Hepatocyte (in vitro differentiated cells): Measurements from ENCODE around the gene TMEM86B. TPM values are rescaled to one million over a fixed set of nuclear protein-coding genes. Genes with fewer than 3 reads are reported as not detected.

Source experiments
- DNase-seq: peaks from one replicate; pipeline ENCODE4 v3.0.0-alpha.2; 2016; ENCODE audit warnings: low spot score
- H2AFZ ChIP-seq: fragments of 200-600 bp; sonication (generic); 2 replicates; pipeline ENCODE4 v1.6.0; 2016; ENCODE audit warnings: antibody characterized with exemption, mild to moderate bottlenecking
- H3K27ac ChIP-seq: fragments of 200-600 bp; sonication (generic); 2 replicates; pipeline ENCODE4 v1.5.1; 2016; ENCODE audit warnings: mild to moderate bottlenecking
- H3K27me3 ChIP-seq: fragments of 200-600 bp; sonication (generic); 2 replicates; pipeline ENCODE4 v1.6.1; 2016
- H3K36me3 ChIP-seq: fragments of 200-600 bp; sonication (generic); replicated peaks from 2 replicates; pipeline ENCODE4 v1.5.1; 2016; ENCODE audit warnings: low read depth; ENCODE audit not compliant: insufficient read depth
- H3K4me1 ChIP-seq: fragments of 200-600 bp; sonication (generic); 2 replicates; pipeline ENCODE4 v1.5.1; 2016; ENCODE audit warnings: mild to moderate bottlenecking, moderate library complexity; ENCODE audit not compliant: insufficient read depth
- H3K4me2 ChIP-seq: fragments of 200-600 bp; sonication (generic); 2 replicates; pipeline ENCODE4 v1.6.0; 2016
- H3K4me3 ChIP-seq: fragments of 200-600 bp; sonication (generic); 2 replicates; pipeline ENCODE4 v1.5.1; 2016; ENCODE audit warnings: mild to moderate bottlenecking
- H3K79me2 ChIP-seq: fragments of 200-600 bp; sonication (generic); 2 replicates; pipeline ENCODE4 v1.6.0; 2017; ENCODE audit warnings: mild to moderate bottlenecking
- H3K9me2 ChIP-seq: fragments of 200-600 bp; sonication (generic); replicated peaks from 2 replicates; pipeline ENCODE4 v1.6.0; 2017; ENCODE audit warnings: mild to moderate bottlenecking; ENCODE audit not compliant: insufficient read depth
- H3K9me3 ChIP-seq: fragments of 200-600 bp; sonication (generic); 2 replicates; pipeline ENCODE4 v1.5.1; 2016; ENCODE audit warnings: low read depth, mild to moderate bottlenecking
- H4K20me1 ChIP-seq: fragments of 200-600 bp; sonication (generic); 2 replicates; pipeline ENCODE4 v1.6.0; 2016; ENCODE audit warnings: mild to moderate bottlenecking; ENCODE audit not compliant: insufficient read depth, poor library complexity, severe bottlenecking
- CTCF ChIP-seq: fragments of 200-600 bp; sonication (generic); IDR thresholded peaks from 2 replicates; pipeline ENCODE4 v1.5.1; 2016; ENCODE audit warnings: antibody characterized with exemption, mild to moderate bottlenecking; ENCODE audit not compliant: poor library complexity
- EZH2 ChIP-seq: fragments of 200-600 bp; sonication (generic); IDR thresholded peaks from 2 replicates; pipeline ENCODE4 v1.6.1; 2016; ENCODE audit warnings: antibody characterized with exemption, mild to moderate bottlenecking, borderline replicate concordance
- EZH2phosphoT487 ChIP-seq: fragments of 200-600 bp; sonication (generic); IDR thresholded peaks from one replicate; pipeline ENCODE4 v1.6.1; 2018; ENCODE audit warnings: antibody characterized with exemption, mild to moderate bottlenecking, low read depth, moderate library complexity; ENCODE audit not compliant: unreplicated experiment, severe bottlenecking
- WGBS: methylation state at CpG from one replicate; pipeline ENCODE4 v1.1.6; 2016; ENCODE audit warnings: low lambda C conversion rate; ENCODE audit errors: missing lambda C conversion rate; 5-methylcytosine and 5-hydroxymethylcytosine counted together
- polyA plus RNA-seq: library from polyadenylated mRNA; unstranded; fragments of >200 nt; fragmentation: Nextera tagmentation; extraction: Ambion mirVana; gene quantifications from 2 replicates; pipeline ENCODE4 v1.2.1, GENCODE V29; 2016
- total RNA-seq: library from RNA; depleted of rRNA; stranded (reverse); fragments of >200 nt; gene quantifications from 2 replicates; pipeline ENCODE4 v1.2.3, GENCODE V29; 2014

Gene TMEM86B
- total and polyA plus RNA-seq, 2 experiments from 2014 or later, result 21.1 to 62.3 TPM

GRCh38 chr19:55213547-55213946 is 15.0 kb downstream of the TMEM86B start:
- no peaks in the 10 kb centered on the region for H4K20me1 ChIP-seq
- H3K36me3 ChIP-seq, result no peaks in the 10 kb centered on the region
- no peaks in the 10 kb centered on the region for H3K9me2 ChIP-seq
- WGBS, result 92% methylated on average over 7 of the region's 7 CpGs
- no peak overlapping the region for H2AFZ ChIP-seq
- H3K4me1 ChIP-seq, result peaks cover 23% of the 10 kb centered on the region
- no peaks in the 10 kb centered on the region for H3K27me3 ChIP-seq
- DNase-seq, result no peak
- no peak overlapping the region for H3K4me3 ChIP-seq
- TF ChIP-seq EZH2 (no peak), EZH2phosphoT487 (no peak), CTCF (no peak)
- no peaks in the 10 kb centered on the region for H3K9me3 ChIP-seq
- H3K79me2 ChIP-seq, result no peaks in the 10 kb centered on the region
- H3K4me2 ChIP-seq, result no peak overlapping the region
- H3K27ac ChIP-seq, result no peak overlapping the region

GRCh38 chr19:55212447-55212846 is 16.1 kb downstream of the TMEM86B start:
- H4K20me1 ChIP-seq, result no peaks in the 10 kb centered on the region
- H3K4me1 ChIP-seq, result peaks cover 23% of the 10 kb centered on the region
- no peak overlapping the region for H3K27ac ChIP-seq
- H3K9me2 ChIP-seq, result no peaks in the 10 kb centered on the region
- no peak overlapping the region for H3K4me3 ChIP-seq
- no peak for TF ChIP-seq EZH2phosphoT487
- no peak for TF ChIP-seq EZH2
- TF ChIP-seq CTCF, result peak; percentile 29
- H3K27me3 ChIP-seq, result no peaks in the 10 kb centered on the region
- no peaks in the 10 kb centered on the region for H3K9me3 ChIP-seq
- H3K4me2 ChIP-seq, result no peak overlapping the region
- WGBS, result 87% methylated on average over 3 of the region's 3 CpGs
- no peaks in the 10 kb centered on the region for H3K36me3 ChIP-seq
- DNase-seq, result peak; percentile 34
- no peaks in the 10 kb centered on the region for H3K79me2 ChIP-seq
- no peak overlapping the region for H2AFZ ChIP-seq

- Histone ChIP-seq H3K79me2 (peaks cover 4% of the 10 kb centered on the region), H3K4me1 (peaks cover 23% of the 10 kb centered on the region), H4K20me1 (no peaks in the 10 kb centered on the region), H3K4me2 (peak overlapping the region; percentile 14), H2AFZ (no peak overlapping the region), H3K9me3 (no peaks in the 10 kb centered on the region), H3K4me3 (no peak overlapping the region), H3K36me3 (no peaks in the 10 kb centered on the region), H3K27me3 (no peaks in the 10 kb centered on the region), H3K9me2 (no peaks in the 10 kb centered on the region), H3K27ac (peak overlapping the region; percentile 96)
- TF ChIP-seq CTCF, result no peak
- TF ChIP-seq EZH2, result no peak
- no peak for TF ChIP-seq EZH2phosphoT487
- WGBS, result 72% methylated on average over 15 of the region's 17 CpGs
- peak; percentile 79 for DNase-seq
Observed at GRCh38 chr19:55209693-55210472, 18.7 kb downstream of the TMEM86B start.
